ENCODE results near the gene RRM2. TPM values are rescaled to one million over a fixed set of nuclear protein-coding genes. Genes with fewer than 3 reads are reported as not detected.

RRM2 gene
- total and polyA plus RNA-seq, 2 experiments from 2014 or later: 14.0 to 43.7 TPM

DNA sequence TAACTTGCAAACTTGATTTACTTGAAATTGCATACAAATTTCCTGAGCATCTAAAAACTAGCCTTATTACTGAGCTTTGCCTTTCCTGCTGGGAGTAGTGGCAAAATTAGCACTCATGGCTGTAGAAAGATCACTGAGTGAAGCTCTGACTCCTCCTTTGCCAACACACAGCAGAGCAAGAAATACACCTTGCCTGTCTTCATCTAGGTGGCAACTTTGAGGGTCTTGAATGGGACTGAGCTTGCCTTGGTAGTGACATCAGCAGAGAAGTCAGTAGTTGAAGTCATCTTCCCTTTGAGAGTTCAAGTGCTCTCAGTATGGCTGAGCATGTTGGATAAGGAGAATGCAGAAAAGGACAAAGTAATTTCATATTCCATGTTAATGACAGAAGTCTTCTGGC lies 5.9 kb downstream of the RRM2 start:
- H3K27me3 ChIP-seq: peaks cover under 1% of the 10 kb centered on the region

DNA sequence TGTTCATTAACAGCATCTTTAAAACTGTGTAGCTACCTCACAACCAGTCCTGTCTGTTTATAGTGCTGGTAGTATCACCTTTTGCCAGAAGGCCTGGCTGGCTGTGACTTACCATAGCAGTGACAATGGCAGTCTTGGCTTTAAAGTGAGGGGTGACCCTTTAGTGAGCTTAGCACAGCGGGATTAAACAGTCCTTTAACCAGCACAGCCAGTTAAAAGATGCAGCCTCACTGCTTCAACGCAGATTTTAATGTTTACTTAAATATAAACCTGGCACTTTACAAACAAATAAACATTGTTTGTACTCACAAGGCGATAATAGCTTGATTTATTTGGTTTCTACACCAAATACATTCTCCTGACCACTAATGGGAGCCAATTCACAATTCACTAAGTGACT lies 7.0 kb downstream of the RRM2 start:
- no peak for DNase-seq (ENCODE audit: low read depth in 1 of 2, low spot score in 1 of 2)
- H3K9me3 ChIP-seq (ENCODE audit: low read depth): no peaks in the 10 kb centered on the region
- no peak overlapping the region for H3K4me3 ChIP-seq
- peaks cover 8% of the 10 kb centered on the region for H3K36me3 ChIP-seq
- no peak overlapping the region for H3K27ac ChIP-seq
- no peak for TF ChIP-seq CTCF (IDR thresholded peaks at IDR 0.05; ENCODE audit: low read depth, low read length)
- no peaks in the 10 kb centered on the region for H3K27me3 ChIP-seq
- H3K4me1 ChIP-seq (ENCODE audit: low read depth): no peaks in the 10 kb centered on the region

More for the DNA sequence above, 5.9 kb downstream of the RRM2 start:
- Histone ChIP-seq H3K27ac (no peak overlapping the region), H3K36me3 (peaks cover 8% of the 10 kb centered on the region), H3K4me1 (ENCODE audit: low read depth) (no peaks in the 10 kb centered on the region), H3K9me3 (ENCODE audit: low read depth) (no peaks in the 10 kb centered on the region), H3K4me3 (no peak overlapping the region)
- no peak for TF ChIP-seq CTCF (IDR thresholded peaks at IDR 0.05; ENCODE audit: low read depth, low read length)
- no peak for DNase-seq (ENCODE audit: low read depth in 1 of 2, low spot score in 1 of 2)

DNA sequence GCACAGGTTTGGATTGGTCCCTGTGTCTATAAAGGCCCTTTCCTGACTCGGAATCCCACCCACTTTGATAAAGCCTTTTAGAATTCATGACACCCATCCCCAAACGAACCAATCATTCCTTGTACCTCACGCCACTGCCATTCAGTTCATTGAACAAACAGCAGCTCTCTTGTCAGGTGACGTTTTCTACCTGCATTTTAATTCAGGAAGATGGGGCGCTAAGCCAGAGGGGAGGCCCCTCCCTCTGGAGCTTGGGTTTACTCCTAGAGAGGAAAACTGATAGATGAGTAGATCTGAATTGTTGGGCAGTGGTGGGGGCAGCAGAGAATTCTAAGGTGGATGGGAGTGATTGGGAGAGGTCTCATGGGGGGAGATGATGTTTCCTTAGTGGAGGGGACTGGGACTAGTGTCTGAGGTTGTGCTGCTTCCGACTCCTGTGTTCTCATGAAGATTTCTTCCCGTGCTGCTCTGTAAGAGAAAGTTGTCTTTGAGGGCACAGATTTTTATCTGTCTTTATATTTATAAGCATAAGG lies 9.6 kb downstream of the RRM2 start:
- H3K9me3 ChIP-seq (ENCODE audit: low read depth): no peaks in the 10 kb centered on the region
- no peak overlapping the region for H3K4me3 ChIP-seq
- H3K27ac ChIP-seq: no peak overlapping the region
- H3K4me1 ChIP-seq (ENCODE audit: low read depth): no peaks in the 10 kb centered on the region
- peaks cover 8% of the 10 kb centered on the region for H3K36me3 ChIP-seq
- DNase-seq (ENCODE audit: low read depth in 1 of 2, low spot score in 1 of 2): no peak
- no peaks in the 10 kb centered on the region for H3K27me3 ChIP-seq
- no peak for TF ChIP-seq CTCF (IDR thresholded peaks at IDR 0.05; ENCODE audit: low read depth, low read length)

DNA sequence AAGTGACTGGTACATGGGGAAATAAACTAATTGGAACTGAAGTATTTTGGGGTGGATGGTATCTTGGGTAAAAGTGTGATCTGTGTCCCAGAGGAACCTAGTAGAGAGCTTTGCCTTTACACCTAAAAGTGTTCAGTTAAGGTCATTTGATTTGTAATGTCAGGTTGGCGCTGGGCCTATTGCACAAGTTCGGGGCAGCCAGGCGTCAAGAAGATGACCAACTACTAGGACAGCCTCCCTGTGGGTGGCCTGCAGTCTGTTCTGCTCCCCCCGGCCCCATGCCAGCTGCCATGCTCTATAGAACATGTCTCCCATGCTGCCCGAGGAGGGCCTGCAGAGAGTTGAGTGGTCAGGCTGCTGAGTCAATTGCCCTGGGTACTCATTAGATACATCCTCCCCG lies 10.1 kb downstream of the RRM2 start:
- H3K4me3 ChIP-seq: no peak overlapping the region
- H3K9me3 ChIP-seq (ENCODE audit: low read depth): no peaks in the 10 kb centered on the region
- TF ChIP-seq CTCF (IDR thresholded peaks at IDR 0.05; ENCODE audit: low read depth, low read length): no peak
- no peaks in the 10 kb centered on the region for H3K4me1 ChIP-seq (ENCODE audit: low read depth)
- DNase-seq (ENCODE audit: low read depth in 1 of 2, low spot score in 1 of 2): no peak
- H3K27me3 ChIP-seq: no peaks in the 10 kb centered on the region
- peaks cover 8% of the 10 kb centered on the region for H3K36me3 ChIP-seq
- H3K27ac ChIP-seq: no peak overlapping the region

DNA sequence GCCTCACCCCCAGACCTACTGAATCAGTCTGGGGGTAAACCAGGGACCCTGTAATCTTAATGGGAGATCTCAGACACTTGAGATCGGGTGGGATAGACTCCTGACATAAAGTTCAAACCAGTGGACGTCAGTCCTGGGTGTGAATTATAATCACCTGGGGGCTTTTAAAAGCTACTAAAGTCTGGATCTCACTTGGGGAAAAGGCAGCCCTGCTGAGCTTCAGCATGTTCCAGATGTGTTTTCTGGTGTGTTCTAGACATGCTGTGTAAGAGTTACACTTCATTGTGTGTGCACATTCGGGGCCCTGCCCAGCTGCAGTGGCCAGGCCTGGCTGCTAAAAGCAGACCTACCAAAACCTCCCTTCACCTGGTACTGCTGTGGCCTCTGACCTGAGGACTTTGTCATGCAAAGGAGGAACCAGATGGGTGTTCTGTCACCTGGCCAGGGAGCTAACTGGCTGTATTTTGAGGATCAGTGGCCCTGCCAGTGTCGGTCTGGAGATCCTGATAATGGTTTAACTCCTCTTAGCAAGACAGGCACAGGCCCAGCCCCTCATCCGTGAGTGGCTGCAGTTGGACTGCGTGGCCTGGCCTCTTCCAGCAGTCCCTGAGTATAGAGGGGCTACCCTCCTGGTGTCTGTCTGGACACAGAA lies 10.6 kb downstream of the RRM2 start:
- Histone ChIP-seq H3K9me3 (ENCODE audit: low read depth) (no peaks in the 10 kb centered on the region), H3K27me3 (no peaks in the 10 kb centered on the region), H3K36me3 (peaks cover 8% of the 10 kb centered on the region), H3K27ac (no peak overlapping the region), H3K4me3 (no peak overlapping the region), H3K4me1 (ENCODE audit: low read depth) (no peaks in the 10 kb centered on the region)
- TF ChIP-seq CTCF (IDR thresholded peaks at IDR 0.05; ENCODE audit: low read depth, low read length): no peak
- no peak for DNase-seq (ENCODE audit: low read depth in 1 of 2, low spot score in 1 of 2)
